Tibial nerve (tissue), 4 donors: ENCODE results near the gene RTL3. TPM values are rescaled to one million over a fixed set of nuclear protein-coding genes. Genes with fewer than 3 reads are reported as not detected.

Experiments
- DNase-seq, 2 donors: peaks; one replicate each; pipeline ENCODE4 v3.0.0-alpha.2; 2019; ENCODE audit warnings: low spot score in 2 of 2
- H3K27ac ChIP-seq, 4 donors: fragments of 200-600 bp; sonication (generic) in 3 of 4; one replicate each; pipeline ENCODE4 v1.5.1; 2017 to 2019; ENCODE audit warnings: mild to moderate bottlenecking in 1 of 4
- H3K27me3 ChIP-seq, 2 donors: fragments of 200-600 bp; sonication (generic) in 1 of 2; one replicate each; pipeline versions ENCODE4 v1.5.1 to v1.6.0; 2017 to 2019
- H3K36me3 ChIP-seq, 3 donors: fragments of 200-600 bp; sonication (generic); one replicate each; pipeline ENCODE4 v1.5.1; 2018 to 2019
- H3K4me1 ChIP-seq, 4 donors: fragments of 200-600 bp; sonication (generic) in 3 of 4; one replicate each; pipeline ENCODE4 v1.5.1; 2017 to 2019
- H3K4me3 ChIP-seq, 4 donors: fragments of 200-600 bp; sonication (generic) in 3 of 4; one replicate each; pipeline ENCODE4 v1.5.1; 2017 to 2019; ENCODE audit warnings: mild to moderate bottlenecking in 1 of 4, moderate library complexity in 1 of 4
- H3K9me3 ChIP-seq, 4 donors: fragments of 200-600 bp; sonication (generic) in 3 of 4; one replicate each; pipeline ENCODE4 v1.5.1; 2017 to 2019
- EP300 ChIP-seq, 2 donors: sonication (generic); formaldehyde crosslinking; IDR thresholded peaks; one replicate each; pipeline ENCODE4 v1.6.1; 2017; ENCODE audit warnings: antibody characterized with exemption in 2 of 2, mild to moderate bottlenecking in 1 of 2
- POLR2A ChIP-seq, 2 donors: fragments of 450-650 bp; IDR thresholded peaks; one replicate each; pipeline ENCODE4 v1.6.1; 2017; ENCODE audit warnings: antibody characterized with exemption in 2 of 2, mild to moderate bottlenecking in 2 of 2, moderate library complexity in 2 of 2
- WGBS, 2 donors: methylation state at CpG; one replicate each; pipeline ENCODE4 v1.1.5; 2018; 5-methylcytosine and 5-hydroxymethylcytosine counted together
- total RNA-seq, 4 donors: library from RNA; depleted of rRNA; stranded (reverse); fragments of >200 nt; gene quantifications; one replicate each; pipeline ENCODE4 v1.1.0, GENCODE V29; 2016
- TF ChIP-seq, protein P1 (sequence below), 5 experiments: fragments of 200-600 bp in 3 of 5; fragments of 450-650 bp in 2 of 5; sonication (generic) in 3 of 5; IDR thresholded peaks; one replicate each; pipeline ENCODE4 v1.5.1; 2016 to 2019; ENCODE audit warnings: antibody characterized with exemption in 5 of 5, mild to moderate bottlenecking in 3 of 5, moderate library complexity in 2 of 5

Gene RTL3
- total RNA-seq, 4 donors from 2014 or later, result 0.21 to 0.59 TPM; not detected in 2

DNA sequence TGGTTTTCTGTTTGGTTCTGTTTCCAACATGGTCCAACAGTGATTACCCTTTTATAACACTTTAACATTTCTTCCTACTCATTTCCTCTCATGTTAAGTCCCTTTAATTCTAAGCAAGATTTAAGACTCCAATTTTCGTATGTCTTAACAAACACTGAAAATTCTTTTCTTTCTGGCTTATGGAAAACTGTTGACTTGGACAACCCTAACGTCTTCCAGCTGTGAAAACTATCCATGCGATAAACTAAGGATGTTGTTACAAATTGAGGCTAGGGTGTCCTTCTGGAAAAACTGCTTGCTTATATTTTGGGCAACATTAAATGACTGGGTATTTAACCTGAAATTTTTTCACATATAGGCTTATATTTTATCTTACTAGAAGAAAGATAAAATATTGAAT is 33.9 kb upstream of the RTL3 start:
- 42 to 48% methylated on average over 3 of the region's 3 CpGs for WGBS, 2 donors
- Histone ChIP-seq H3K36me3 (no peaks in the 10 kb centered on the region), H3K9me3 (no peaks in the 10 kb centered on the region), H3K27me3 (peaks cover 0 to 3% of the 10 kb centered on the region in 2 donors), H3K27ac (no peak overlapping the region), H3K4me3 (no peak overlapping the region), H3K4me1 (no peaks in the 10 kb centered on the region)
- no peak for DNase-seq
- TF ChIP-seq POLR2A (IDR thresholded peaks at IDR 0.05) (no peak), EP300 (IDR thresholded peaks at IDR 0.05) (no peak)
- TF ChIP-seq, protein P1, sequence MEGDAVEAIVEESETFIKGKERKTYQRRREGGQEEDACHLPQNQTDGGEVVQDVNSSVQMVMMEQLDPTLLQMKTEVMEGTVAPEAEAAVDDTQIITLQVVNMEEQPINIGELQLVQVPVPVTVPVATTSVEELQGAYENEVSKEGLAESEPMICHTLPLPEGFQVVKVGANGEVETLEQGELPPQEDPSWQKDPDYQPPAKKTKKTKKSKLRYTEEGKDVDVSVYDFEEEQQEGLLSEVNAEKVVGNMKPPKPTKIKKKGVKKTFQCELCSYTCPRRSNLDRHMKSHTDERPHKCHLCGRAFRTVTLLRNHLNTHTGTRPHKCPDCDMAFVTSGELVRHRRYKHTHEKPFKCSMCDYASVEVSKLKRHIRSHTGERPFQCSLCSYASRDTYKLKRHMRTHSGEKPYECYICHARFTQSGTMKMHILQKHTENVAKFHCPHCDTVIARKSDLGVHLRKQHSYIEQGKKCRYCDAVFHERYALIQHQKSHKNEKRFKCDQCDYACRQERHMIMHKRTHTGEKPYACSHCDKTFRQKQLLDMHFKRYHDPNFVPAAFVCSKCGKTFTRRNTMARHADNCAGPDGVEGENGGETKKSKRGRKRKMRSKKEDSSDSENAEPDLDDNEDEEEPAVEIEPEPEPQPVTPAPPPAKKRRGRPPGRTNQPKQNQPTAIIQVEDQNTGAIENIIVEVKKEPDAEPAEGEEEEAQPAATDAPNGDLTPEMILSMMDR (IDR thresholded peaks at IDR 0.05), result no peak

DNA sequence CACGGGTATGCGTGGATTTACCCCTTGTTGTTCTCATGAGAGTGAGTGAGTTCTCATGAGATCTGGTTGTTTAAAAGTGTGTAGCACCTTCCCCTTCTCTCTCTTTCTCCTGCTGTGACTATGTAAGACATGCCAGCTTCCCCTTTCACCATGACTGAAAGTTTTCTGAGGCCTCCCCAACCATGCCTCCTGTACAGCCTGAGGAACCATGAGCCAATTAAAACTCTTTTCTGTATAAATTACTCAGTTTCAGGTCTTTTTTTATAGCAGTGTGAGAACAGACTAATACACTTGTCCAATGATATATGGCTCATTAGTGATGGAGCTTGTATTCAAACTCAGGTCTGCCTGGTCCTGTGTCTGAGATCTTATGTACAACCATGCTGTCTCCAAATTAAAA is 28.5 kb upstream of the RTL3 start:
- no peak overlapping the region for H3K4me3 ChIP-seq
- H3K27me3 ChIP-seq, result peaks cover 0 to 8% of the 10 kb centered on the region in 2 donors
- no peak overlapping the region for H3K27ac ChIP-seq
- TF ChIP-seq EP300 (IDR thresholded peaks at IDR 0.05) (no peak), POLR2A (IDR thresholded peaks at IDR 0.05) (no peak)
- TF ChIP-seq, protein P1 (IDR thresholded peaks at IDR 0.05), result no peak
- 93 to 100% methylated on average over 2 of the region's 2 CpGs for WGBS, 2 donors
- no peak for DNase-seq
- no peaks in the 10 kb centered on the region for H3K4me1 ChIP-seq
- H3K36me3 ChIP-seq, result no peaks in the 10 kb centered on the region
- H3K9me3 ChIP-seq, result no peaks in the 10 kb centered on the region

DNA sequence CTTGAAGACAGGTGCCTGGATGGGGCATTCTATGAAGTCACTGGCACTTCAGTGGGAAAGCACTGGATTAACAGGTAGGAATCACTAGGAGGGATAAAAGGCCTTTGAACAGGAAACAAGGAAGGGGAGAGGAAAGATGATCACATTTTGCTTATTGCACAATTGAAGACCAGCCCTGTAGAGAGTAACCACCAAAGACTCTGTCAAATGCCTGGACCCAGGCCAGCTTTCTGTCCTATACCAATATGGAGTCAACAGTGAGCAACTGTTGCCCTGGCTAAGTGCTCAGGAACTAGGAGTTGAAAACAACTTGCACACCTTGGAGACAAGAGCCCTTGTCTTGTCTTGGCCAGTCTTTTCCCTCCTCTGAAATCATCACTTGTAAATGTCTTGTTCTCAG is 14.1 kb upstream of the RTL3 start:
- H3K9me3 ChIP-seq, result no peaks in the 10 kb centered on the region
- no peak for DNase-seq
- H3K27me3 ChIP-seq, result no peaks in the 10 kb centered on the region
- H3K4me3 ChIP-seq, result no peak overlapping the region
- TF ChIP-seq POLR2A (IDR thresholded peaks at IDR 0.05), result no peak
- no peak for TF ChIP-seq EP300 (IDR thresholded peaks at IDR 0.05)
- TF ChIP-seq, protein P1 (IDR thresholded peaks at IDR 0.05), result no peak
- H3K36me3 ChIP-seq, result no peaks in the 10 kb centered on the region
- no peaks in the 10 kb centered on the region for H3K4me1 ChIP-seq
- no peak overlapping the region for H3K27ac ChIP-seq

DNA sequence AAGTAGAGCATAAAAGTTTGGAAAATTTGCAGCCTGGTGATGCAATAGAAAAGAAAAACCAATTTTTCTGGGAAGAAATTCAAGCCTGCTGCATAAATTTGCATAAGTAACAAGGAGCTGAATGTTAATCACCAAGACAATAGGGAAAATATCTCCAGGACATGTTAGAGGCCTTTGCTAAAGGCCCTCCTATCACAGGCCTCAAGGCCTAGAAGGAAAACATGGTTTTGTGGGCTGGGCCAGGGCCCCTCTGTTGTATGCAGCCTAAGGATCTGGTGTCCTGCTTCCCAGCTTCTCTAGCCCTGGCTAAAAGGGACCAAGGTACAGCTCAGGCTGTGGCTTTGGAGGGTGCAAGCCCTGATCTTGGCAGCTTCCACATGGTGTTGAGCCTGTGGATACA is 6.2 kb upstream of the RTL3 start:
- Histone ChIP-seq H3K36me3 (no peaks in the 10 kb centered on the region), H3K27ac (no peak overlapping the region), H3K4me1 (no peaks in the 10 kb centered on the region), H3K27me3 (no peaks in the 10 kb centered on the region), H3K4me3 (no peak overlapping the region), H3K9me3 (no peaks in the 10 kb centered on the region)
- DNase-seq, result no peak
- TF ChIP-seq POLR2A (IDR thresholded peaks at IDR 0.05), result no peak
- no peak for TF ChIP-seq EP300 (IDR thresholded peaks at IDR 0.05)
- TF ChIP-seq, protein P1 (IDR thresholded peaks at IDR 0.05), result no peak

DNA sequence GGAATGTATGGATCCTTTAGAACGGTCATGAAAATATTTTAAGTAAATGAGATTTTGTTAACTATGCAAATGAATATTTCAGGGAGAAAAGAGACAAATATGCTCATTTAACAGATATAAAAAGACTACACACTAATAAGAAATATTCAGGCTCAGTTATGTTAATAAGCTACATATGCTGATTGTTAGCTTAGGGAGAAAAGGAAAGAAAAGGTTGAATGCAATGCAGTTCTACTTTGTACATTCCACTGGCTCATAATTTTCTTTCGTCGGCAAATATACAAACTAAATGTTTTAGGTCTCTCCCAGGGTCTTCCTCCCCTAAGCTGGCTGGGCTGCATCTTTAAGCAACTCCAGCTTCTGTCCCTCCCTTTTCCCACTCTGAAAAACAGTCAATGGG is 2.7 kb upstream of the RTL3 start:
- H3K36me3 ChIP-seq, result no peaks in the 10 kb centered on the region
- 55 to 64% methylated on average over 3 of the region's 3 CpGs for WGBS, 2 donors
- H3K9me3 ChIP-seq, result no peaks in the 10 kb centered on the region
- H3K27ac ChIP-seq, result no peak overlapping the region
- DNase-seq, result no peak
- H3K4me3 ChIP-seq, result no peak overlapping the region
- peaks cover 0 to 6% of the 10 kb centered on the region in 2 donors for H3K27me3 ChIP-seq
- H3K4me1 ChIP-seq, result no peaks in the 10 kb centered on the region
- TF ChIP-seq POLR2A (IDR thresholded peaks at IDR 0.05), result no peak
- TF ChIP-seq EP300 (IDR thresholded peaks at IDR 0.05), result no peak
- TF ChIP-seq, protein P1 (IDR thresholded peaks at IDR 0.05), result no peak
